RWPE2 (cell line): ENCODE results near the gene AOPEP.

ENCODE experiments used
- ATAC-seq: fragments of 200-7000 bp; cut with Tn5 transposase; 3 replicates; pipeline ENCODE4 v1.9.1; 2021; ENCODE audit warnings: low read depth
- DNase-seq: peaks from one replicate; pipeline ENCODE4 v3.0.0-alpha.2; 2020; ENCODE audit warnings: low spot score
- H3K27ac ChIP-seq: fragments of 450-650 bp; 2 replicates; pipeline ENCODE4 v1.5.1; 2017; ENCODE audit warnings: mild to moderate bottlenecking; ENCODE audit not compliant: poor library complexity, severe bottlenecking
- H3K27me3 ChIP-seq: fragments of 250-450 bp; sonication (Bioruptor Pico); 2 replicates; pipeline ENCODE4 v1.5.1; 2021; ENCODE audit warnings: mild to moderate bottlenecking, moderate library complexity; ENCODE audit not compliant: insufficient read depth, poor library complexity, severe bottlenecking
- H3K36me3 ChIP-seq: fragments of 250-450 bp; sonication (Bioruptor Pico); 2 replicates; pipeline ENCODE4 v1.5.1; 2020; ENCODE audit warnings: low read depth, mild to moderate bottlenecking, moderate library complexity
- H3K4me1 ChIP-seq: fragments of 250-450 bp; sonication (Bioruptor Pico); 2 replicates; pipeline ENCODE4 v1.5.1; 2021; ENCODE audit warnings: mild to moderate bottlenecking, moderate library complexity; ENCODE audit not compliant: insufficient read depth, poor library complexity, severe bottlenecking
- H3K4me3 ChIP-seq: fragments of 250-450 bp; sonication (Bioruptor Pico); 2 replicates; pipeline ENCODE4 v1.5.1; 2021; ENCODE audit warnings: mild to moderate bottlenecking, moderate library complexity; ENCODE audit not compliant: severe bottlenecking
- H3K9me3 ChIP-seq: fragments of 250-450 bp; sonication (Bioruptor Pico); 2 replicates; pipeline ENCODE4 v1.5.1; 2021; ENCODE audit warnings: mild to moderate bottlenecking, moderate library complexity; ENCODE audit not compliant: severe bottlenecking
- CTCF ChIP-seq: fragments of 450-650 bp; IDR thresholded peaks from one replicate; pipeline ENCODE4 v1.5.1; 2017; ENCODE audit warnings: mild to moderate bottlenecking, moderate library complexity; ENCODE audit not compliant: poor library complexity, severe bottlenecking

The AOPEP gene

DNA sequence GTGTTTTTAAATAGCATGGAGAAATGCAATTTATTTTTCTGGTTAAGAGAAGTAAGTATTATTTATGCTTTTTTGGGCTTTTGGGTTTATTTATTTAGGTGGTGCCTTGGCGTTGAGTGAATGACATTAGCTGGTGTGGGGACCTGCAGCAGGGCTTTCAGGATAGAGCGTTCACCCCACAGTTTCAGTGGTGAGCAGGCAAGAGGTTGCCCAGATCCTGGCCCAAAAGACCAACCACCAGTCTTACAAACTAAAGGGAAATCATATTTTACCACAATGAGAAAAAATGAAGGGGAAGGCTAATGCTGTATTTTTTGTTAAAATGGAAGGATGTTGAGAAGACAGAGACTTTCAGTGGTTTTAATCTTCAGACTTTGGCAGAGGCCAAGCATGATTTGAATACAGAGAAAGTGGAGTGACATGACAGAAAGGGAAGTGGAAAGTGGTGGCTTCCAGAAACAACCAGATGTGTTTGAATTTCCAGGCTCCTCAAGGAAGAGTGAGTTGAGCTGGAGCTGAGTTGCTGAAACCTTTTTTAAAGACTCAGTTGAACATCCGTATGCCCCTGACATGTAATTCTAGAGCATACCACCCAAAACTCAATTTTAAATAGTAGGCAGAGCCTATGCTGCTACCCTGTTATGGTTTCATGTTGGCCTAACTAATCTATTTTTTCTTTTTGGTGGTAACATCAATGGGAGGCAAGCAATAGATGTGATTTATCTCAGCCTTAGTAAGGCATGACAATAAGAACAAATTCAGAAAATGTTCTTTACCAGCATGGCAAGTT is 94.8 kb downstream of the AOPEP start:
- no peak for ATAC-seq
- H3K9me3 ChIP-seq, result no peaks in the 10 kb centered on the region
- H3K36me3 ChIP-seq, result no peaks in the 10 kb centered on the region
- no peak overlapping the region for H3K4me3 ChIP-seq
- no peaks in the 10 kb centered on the region for H3K27me3 ChIP-seq
- no peak overlapping the region for H3K27ac ChIP-seq
- DNase-seq, result no peak
- peaks cover 20% of the 10 kb centered on the region for H3K4me1 ChIP-seq
- no peak for TF ChIP-seq CTCF

- H3K36me3 ChIP-seq, result no peaks in the 10 kb centered on the region
- TF ChIP-seq CTCF, result no peak
- no peak for ATAC-seq
Observed at GRCh38 chr9:94822273-94822672, 95.8 kb downstream of the AOPEP start.

GRCh38 chr9:94823710-94824109 is 97.2 kb downstream of the AOPEP start:
- Histone ChIP-seq H3K27ac (no peak overlapping the region), H3K9me3 (no peaks in the 10 kb centered on the region), H3K4me1 (peaks cover 5% of the 10 kb centered on the region), H3K36me3 (no peaks in the 10 kb centered on the region), H3K27me3 (no peaks in the 10 kb centered on the region), H3K4me3 (no peak overlapping the region)
- DNase-seq (no peak), ATAC-seq (no peak)
- TF ChIP-seq CTCF, result no peak

More at GRCh38 chr9:94822273-94822672, 95.8 kb downstream of the AOPEP start:
- Histone ChIP-seq H3K4me3 (no peak overlapping the region), H3K9me3 (no peaks in the 10 kb centered on the region), H3K27me3 (no peaks in the 10 kb centered on the region), H3K27ac (no peak overlapping the region), H3K4me1 (peaks cover 20% of the 10 kb centered on the region)
- no peak for DNase-seq

DNA sequence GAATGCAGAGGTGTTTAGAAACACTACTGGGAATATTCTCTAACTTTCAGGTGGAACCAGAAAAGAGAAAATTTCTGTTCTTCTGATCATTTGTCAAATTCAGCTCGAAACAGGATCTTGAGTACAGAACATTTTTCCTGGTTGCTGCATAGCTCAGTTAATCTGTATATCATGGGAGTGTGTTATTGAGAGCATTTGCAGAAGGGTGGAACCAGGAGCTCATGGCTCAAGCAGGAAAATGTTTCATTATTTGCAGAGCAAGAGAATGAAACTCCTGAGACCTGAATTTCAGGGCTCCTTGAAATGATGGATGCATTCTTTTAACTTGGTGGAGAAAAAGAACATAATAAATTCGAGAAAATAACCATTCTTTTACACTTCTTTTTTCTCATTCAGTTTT is 97.9 kb downstream of the AOPEP start:
- DNase-seq (no peak), ATAC-seq (no peak)
- no peak overlapping the region for H3K27ac ChIP-seq
- no peaks in the 10 kb centered on the region for H3K9me3 ChIP-seq
- no peak overlapping the region for H3K4me3 ChIP-seq
- TF ChIP-seq CTCF, result no peak
- H3K4me1 ChIP-seq, result no peaks in the 10 kb centered on the region
- no peaks in the 10 kb centered on the region for H3K27me3 ChIP-seq
- no peaks in the 10 kb centered on the region for H3K36me3 ChIP-seq

GRCh38 chr9:94824913-94825610 is 98.6 kb downstream of the AOPEP start:
- TF ChIP-seq CTCF, result no peak
- Histone ChIP-seq H3K36me3 (no peaks in the 10 kb centered on the region), H3K27me3 (no peaks in the 10 kb centered on the region), H3K9me3 (no peaks in the 10 kb centered on the region), H3K4me3 (no peak overlapping the region), H3K4me1 (no peaks in the 10 kb centered on the region), H3K27ac (no peak overlapping the region)
- DNase-seq (no peak), ATAC-seq (no peak)
